AML-193 (cell line): ENCODE data around the gene PDZD7.

ENCODE experiments used
- DNase-seq, 2 experiments: peaks; one replicate each; lab custom pipeline; 2025; lab: John Stamatoyannopoulos, UW

Gene PDZD7

GRCh38 chr10:101018600-101019439, 12.1 kb downstream of the PDZD7 start:
- peak; percentile 67 to 75 for DNase-seq

DNA sequence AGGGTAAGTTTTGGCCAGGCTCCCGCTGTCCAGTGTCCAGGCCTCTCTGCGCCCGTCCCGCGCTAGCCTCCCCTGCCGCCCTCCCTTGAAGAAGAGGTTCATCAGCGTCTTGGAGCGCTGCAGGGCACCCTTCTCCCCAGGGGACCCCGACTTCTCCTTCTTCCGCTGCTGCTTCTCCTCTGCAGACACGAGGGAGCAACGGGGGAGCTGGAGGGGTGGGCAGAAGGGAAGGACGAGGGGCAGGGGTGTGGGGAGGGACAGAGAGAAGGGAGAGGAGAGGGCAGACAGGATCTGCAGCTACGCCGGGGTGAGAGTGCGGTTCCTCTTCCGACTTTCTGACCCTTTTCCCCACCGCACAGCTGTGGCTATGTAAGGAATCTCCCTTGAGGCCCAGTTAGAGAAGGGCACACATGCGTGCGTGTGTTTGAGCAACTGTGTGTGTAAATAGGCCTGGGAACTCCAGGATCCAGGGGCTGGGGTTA, 12.8 kb downstream of the PDZD7 start:
- no peak for DNase-seq

GRCh38 chr10:101016814-101017213, 14.1 kb downstream of the PDZD7 start:
- no peak for DNase-seq

- no peak for DNase-seq
Observed at GRCh38 chr10:101015582-101015973, 15.4 kb downstream of the PDZD7 start.

- DNase-seq, result no peak
Observed at GRCh38 chr10:101014966-101015581, 15.9 kb downstream of the PDZD7 start.

GRCh38 chr10:101014230-101014884, 16.6 kb downstream of the PDZD7 start:
- DNase-seq, result peak; percentile 42 to 46

- no peak for DNase-seq
Observed at GRCh38 chr10:101013365-101013825, 17.5 kb downstream of the PDZD7 start.

GRCh38 chr10:101012525-101013364, 18.2 kb downstream of the PDZD7 start:
- peak; percentile 84 to 86 for DNase-seq

GRCh38 chr10:101011517-101012423, 19.2 kb downstream of the PDZD7 start:
- DNase-seq, result no peak

DNA sequence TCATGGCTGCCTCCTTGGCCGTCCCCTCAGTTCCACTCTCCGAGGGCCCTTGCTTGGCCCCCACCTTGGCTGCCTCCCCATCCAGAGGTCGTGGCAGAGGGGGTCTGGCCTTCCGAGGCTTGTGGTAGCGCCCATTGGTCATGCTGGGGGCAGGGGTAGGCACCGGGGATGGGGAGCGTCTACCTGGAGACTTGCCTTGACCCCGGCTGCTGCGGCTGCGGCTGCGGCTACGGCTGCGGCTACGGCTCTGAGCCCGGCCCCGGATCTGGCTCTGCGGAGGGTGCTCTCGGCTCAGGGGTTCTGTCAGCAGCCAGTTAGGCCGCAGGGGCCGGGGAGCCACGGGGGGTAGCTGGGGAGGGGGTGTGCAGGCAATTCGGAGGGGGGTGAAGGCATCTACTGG, 20.6 kb downstream of the PDZD7 start:
- no peak for DNase-seq

- DNase-seq, result no peak
Observed at GRCh38 chr10:101008823-101009423, 22.0 kb downstream of the PDZD7 start.

- DNase-seq, result no peak
Observed at GRCh38 chr10:101007915-101008822, 22.8 kb downstream of the PDZD7 start.

DNA sequence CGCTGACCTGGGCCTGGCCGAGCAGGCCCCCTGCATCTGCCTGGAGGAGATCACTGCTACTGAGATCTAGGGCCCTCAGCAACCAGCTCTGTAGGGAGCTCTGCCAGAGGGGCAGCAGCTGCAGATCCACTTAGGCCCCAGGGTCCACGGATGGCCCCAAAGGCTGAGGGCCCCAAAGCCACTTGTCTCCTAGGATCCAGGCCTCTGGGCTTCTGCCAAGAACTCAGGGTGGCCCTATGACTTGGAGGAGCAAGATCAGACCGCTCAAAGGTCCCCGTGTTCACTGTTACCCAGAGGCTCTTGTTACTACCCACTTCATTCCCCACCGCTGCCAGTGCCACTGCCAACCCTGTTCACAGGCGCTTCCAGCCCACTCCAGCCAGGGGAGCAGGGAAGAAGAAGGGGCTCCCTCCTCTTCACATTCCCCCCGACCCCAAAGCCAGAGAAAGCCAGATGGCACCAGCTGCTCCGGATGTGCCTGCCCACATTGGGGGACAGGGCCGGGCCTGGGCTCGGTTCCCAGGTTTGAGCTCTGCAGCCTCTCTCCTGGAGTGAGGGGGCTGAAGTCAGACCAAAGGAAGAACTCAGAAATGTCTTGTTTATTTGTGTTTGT, 23.7 kb downstream of the PDZD7 start:
- DNase-seq, result no peak

DNA sequence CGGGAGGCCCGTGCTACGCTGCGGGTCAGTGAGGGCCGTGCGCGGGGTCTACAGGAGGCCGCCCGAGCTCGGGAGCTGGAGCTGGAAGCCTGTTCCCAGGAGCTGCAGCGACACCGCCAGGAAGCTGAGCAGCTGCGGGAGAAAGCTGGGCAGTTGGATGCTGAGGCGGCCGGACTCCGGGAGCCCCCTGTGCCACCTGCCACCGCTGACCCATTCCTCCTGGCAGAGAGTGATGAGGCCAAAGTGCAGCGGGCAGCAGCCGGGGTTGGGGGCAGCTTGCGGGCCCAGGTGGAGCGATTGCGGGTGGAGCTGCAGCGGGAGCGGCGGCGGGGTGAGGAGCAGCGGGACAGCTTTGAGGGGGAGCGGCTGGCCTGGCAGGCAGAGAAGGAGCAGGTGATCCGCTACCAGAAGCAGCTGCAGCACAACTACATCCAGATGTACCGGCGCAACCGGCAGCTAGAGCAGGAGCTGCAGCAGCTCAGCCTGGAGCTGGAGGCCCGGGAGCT, 24.3 kb downstream of the PDZD7 start:
- no peak for DNase-seq

- no peak for DNase-seq
Observed at GRCh38 chr10:101005869-101006567, 24.9 kb downstream of the PDZD7 start.

DNA sequence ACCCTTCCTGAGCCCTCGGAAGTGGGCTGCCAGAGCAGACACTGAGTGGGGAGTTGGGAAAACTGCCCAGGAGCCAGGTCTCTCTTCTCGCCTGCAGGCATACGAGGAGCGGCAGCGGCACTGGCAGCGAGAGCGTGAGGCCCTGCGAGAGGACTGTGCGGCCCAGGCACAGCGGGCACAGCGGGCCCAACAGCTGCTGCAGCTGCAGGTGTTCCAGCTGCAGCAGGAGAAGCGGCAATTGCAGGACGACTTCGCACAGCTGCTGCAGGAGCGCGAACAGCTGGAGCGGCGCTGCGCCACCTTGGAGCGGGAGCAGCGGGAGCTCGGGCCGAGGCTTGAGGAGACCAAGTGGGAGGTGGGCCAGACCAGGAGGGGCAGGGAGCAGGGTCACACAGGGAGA, 25.6 kb downstream of the PDZD7 start:
- DNase-seq, result no peak

DNA sequence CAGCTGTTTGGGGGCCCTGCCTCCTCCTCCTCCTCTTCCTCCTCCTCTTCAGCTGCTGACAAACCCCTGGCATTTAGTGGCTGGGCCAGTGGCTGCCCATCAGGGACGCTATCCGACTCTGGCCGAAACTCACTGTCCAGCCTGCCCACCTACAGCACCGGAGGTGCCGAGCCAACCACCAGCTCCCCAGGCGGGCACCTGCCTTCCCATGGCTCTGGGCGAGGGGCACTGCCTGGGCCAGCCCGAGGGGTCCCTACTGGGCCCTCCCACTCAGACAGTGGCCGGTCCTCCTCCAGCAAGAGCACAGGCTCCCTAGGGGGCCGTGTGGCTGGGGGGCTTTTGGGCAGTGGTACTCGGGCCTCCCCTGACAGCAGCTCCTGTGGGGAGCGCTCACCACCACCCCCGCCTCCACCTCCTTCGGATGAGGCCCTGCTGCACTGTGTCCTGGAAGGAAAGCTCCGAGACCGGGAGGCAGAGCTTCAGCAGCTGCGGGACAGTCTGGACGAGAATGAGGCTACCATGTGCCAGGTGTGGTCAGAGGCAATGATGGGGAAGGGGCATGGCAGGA, 27.2 kb downstream of the PDZD7 start:
- DNase-seq, result no peak

DNA sequence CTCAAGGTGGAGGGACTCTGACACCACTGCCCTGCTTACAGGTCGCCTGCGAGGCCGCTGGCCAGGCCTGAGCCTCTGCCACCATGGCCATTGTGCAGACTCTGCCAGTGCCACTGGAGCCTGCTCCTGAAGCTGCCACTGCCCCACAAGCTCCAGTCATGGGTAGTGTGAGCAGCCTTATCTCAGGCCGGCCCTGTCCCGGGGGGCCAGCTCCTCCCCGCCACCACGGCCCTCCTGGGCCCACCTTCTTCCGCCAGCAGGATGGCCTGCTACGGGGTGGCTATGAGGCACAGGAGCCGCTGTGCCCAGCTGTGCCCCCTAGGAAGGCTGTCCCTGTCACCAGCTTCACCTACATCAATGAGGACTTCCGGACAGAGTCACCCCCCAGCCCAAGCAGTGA, 28.5 kb downstream of the PDZD7 start:
- DNase-seq, result no peak
